GM12891 (cell line): ENCODE results near the gene FOXL3.

ENCODE experiments used
- DNase-seq: peaks from one replicate; pipeline ENCODE4 v3.0.0; 2011; ENCODE audit warnings: low spot score; ENCODE audit not compliant: insufficient read length
- FAIRE-seq: peaks from 2 replicates; lab custom pipeline; 2011; peaks lifted over from hg19 to GRCh38; lab: Jason Lieb, UNC
- PAX5 ChIP-seq: IDR thresholded peaks from 2 replicates; pipeline ENCODE4 v1.6.1; 2011; ENCODE audit warnings: low read length, moderate library complexity, mild to moderate bottlenecking; ENCODE audit not compliant: insufficient read depth, severe bottlenecking
- POLR2A ChIP-seq: IDR thresholded peaks from 2 replicates; pipeline ENCODE4 v1.6.1; 2011; ENCODE audit warnings: low read depth, low read length, control low read depth
- POLR2AphosphoS5 ChIP-seq: IDR thresholded peaks from 2 replicates; pipeline ENCODE4 v1.6.1; 2011; ENCODE audit warnings: low read depth, low read length, control low read depth
- POU2F2 ChIP-seq: IDR thresholded peaks from 2 replicates; pipeline ENCODE4 v1.6.1; 2011; ENCODE audit warnings: low read depth, mild to moderate bottlenecking, control low read depth, low read length, moderate library complexity
- SPI1 ChIP-seq: IDR thresholded peaks from 2 replicates; pipeline ENCODE4 v1.6.1; 2011; ENCODE audit warnings: low read depth, low read length, control low read depth
- TAF1 ChIP-seq: IDR thresholded peaks from 2 replicates; pipeline ENCODE4 v1.6.1; 2011; ENCODE audit warnings: low read depth, low read length, control low read depth

Gene FOXL3

DNA sequence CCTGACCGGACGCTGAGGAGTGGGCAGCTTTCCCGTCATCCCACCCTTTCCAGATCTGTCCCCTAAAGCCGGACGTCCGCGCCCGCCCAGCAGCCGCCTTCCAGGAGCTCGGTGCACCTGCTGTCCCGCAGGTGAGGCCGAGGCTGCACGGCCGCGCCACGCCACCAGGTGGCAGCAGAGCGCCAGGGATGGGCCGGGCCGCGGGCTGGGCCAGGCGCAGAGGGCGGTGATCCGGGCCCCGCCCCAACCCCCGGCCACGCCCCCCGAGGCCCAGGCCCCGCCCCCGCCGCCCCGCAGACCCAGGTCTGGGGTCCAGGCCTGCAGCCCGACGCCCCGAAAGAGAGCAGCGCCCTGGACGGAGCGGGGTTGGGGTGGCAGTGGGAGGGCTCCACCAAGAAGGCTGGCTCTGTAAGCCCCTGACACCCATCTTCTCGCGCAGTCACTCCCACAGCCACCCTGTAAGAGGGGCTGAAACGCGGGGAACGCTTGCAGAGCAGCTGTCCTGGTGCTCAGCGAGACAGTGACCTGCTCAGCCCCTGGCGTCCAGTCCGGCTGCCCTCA, 32.2 kb downstream of the FOXL3 start:
- no peak for TF ChIP-seq POLR2AphosphoS5
- no peak for TF ChIP-seq PAX5
- no peak for TF ChIP-seq SPI1
- no peak for TF ChIP-seq POU2F2
- no peak for TF ChIP-seq TAF1
- TF ChIP-seq POLR2A, result no peak
- FAIRE-seq (peak; percentile 85), DNase-seq (peak; percentile 95)

DNA sequence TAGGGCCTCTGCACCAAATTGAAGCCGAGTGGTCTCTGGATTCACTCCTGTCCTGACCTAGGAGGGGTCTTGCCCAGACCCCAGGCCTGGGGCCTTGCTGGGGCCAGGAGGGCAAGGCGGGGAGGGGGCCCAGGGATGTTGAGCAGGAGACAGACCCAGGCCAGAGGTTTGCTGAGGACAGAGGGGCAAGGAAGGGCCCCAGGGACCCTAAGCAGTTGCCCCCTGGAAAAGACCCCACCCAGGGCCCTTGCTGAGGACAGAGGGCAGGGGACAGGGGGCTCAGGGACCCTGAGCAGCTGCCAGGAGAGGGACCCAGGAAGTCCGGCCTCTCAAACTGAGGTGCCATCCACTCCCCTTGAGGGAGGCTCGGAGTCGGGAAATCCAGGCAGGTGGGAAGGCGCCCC, 32.7 kb downstream of the FOXL3 start:
- FAIRE-seq, result no peak

DNA sequence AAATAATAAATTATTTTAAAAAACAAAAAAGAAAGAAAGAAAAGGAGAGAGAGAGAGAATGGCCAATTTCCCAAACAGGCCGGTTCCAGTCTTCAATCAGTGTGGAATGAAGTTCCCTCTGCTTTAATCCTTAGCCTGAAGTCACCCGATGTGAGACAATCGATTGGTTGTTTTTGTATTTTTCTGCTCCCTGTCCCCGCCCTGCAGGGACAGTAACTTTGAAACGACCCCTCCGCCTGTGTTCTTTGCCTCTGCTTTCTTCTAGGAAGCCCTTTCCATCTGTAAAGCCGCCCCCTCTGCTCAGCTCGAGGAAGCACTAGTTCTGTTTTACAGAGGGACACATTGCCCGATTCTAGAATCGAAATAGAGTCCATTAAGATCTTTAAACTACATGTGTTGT, 33.4 kb downstream of the FOXL3 start:
- no peak for DNase-seq
- no peak for FAIRE-seq
- no peak for TF ChIP-seq PAX5
- TF ChIP-seq TAF1, result no peak
- no peak for TF ChIP-seq POLR2AphosphoS5
- TF ChIP-seq POU2F2, result no peak
- TF ChIP-seq SPI1, result no peak
- TF ChIP-seq POLR2A, result no peak

More for the DNA sequence above, 32.7 kb downstream of the FOXL3 start:
- DNase-seq, result no peak
- TF ChIP-seq PAX5 (no peak), POU2F2 (no peak), POLR2A (no peak), SPI1 (no peak), POLR2AphosphoS5 (no peak), TAF1 (no peak)

DNA sequence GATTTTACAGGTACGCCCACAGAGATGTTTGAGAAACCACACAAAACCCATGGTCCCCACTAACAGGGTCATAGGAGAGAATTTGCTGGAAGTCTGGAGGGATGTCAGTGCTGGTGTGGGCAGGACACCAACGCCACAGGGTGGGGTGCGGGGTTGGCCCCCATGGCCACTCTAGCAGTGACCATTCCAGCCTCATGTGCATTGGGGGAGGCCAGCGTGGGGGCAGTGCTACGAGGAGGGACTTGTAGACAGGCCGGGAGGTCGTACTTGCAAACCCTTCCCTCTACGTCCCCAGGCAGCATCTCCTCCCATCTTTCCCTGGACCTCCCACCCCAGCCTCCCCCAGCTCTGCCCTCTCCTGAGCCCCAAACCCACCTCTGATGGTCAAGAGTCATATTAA, 34.0 kb downstream of the FOXL3 start:
- no peak for TF ChIP-seq POLR2AphosphoS5
- no peak for FAIRE-seq
- DNase-seq, result no peak

DNA sequence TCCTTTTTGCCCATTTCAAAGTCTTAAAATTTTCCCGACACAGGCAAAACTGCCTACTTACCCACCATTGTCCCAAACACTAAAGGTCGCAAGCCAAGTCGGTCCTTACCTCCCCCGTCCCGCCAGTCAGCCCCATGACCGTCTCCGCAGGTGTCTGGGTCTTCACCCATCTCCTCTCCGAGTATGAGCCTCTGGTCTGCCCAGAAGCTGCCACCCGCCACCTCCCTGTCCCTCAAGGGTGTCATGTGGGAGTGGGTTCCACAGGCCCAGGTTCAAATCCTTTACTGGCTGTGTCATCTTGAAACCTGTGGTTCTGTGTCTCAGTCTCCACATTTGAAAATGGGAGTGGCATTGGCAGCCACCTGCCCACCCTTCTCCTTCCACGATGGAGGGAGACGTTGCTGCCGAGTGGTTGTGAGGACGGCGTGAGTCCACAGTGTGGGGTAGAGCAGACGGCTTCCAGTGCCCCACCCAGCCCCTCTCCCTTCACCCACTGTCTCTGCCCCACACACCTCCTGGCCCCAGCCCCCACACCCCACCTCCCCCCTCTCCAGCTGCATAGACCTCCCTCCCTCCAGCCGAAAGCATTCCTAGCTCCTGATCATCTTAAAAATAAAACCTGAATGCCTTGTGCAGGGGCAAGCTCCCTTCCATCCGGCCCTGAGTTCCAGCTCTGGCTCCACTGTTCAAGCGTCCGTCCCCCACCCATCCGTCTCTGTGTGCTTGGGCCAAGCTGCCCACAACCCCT, 35.3 kb downstream of the FOXL3 start:
- FAIRE-seq (no peak), DNase-seq (no peak)
- no peak for TF ChIP-seq POLR2A
- no peak for TF ChIP-seq SPI1
- no peak for TF ChIP-seq PAX5
- no peak for TF ChIP-seq POU2F2
- TF ChIP-seq TAF1, result no peak
- no peak for TF ChIP-seq POLR2AphosphoS5

DNA sequence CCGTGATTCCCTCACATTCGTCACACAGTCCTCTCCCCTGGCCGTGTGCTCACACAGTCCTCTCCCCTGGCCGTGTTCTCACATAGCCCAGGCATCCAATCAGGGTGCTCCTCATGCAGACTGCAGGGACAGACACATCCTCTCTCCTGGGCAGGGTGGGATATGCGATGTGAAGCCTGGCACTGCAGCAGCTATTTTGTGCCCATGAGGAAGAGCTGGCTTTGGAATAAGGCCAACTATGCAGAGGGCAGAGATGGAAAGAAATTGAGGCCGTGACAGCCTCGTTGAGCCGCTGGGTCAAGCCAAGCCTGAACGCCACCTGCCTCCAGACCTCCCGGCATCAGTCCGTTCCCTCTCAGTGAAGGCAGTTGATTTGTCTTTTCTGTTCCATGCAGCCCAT, 35.8 kb downstream of the FOXL3 start:
- no peak for DNase-seq
- no peak for FAIRE-seq
- TF ChIP-seq POU2F2 (no peak), PAX5 (no peak), SPI1 (no peak), POLR2AphosphoS5 (no peak), TAF1 (no peak)

DNA sequence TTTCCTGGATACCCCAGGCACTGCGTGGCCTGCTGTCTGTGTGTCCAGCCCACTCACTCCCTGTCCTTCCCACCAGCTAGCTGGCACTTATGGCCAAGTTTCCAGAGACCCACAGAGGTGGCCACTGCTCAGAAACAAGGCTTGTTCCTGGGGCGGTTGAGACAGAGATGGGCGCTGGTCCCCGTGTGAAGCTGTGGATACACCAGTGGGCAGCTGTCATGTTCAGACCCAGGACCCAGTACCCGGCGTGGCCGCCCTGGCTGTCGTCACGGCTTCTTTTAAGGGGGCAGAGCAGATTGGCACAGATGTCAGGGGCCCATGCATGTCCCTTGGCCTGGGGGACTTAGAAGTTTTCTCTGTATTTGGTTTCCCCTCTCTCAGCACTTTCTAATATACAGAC, 36.3 kb downstream of the FOXL3 start:
- TF ChIP-seq TAF1 (no peak), POU2F2 (no peak), POLR2AphosphoS5 (no peak), POLR2A (no peak), SPI1 (no peak), PAX5 (no peak)
- FAIRE-seq (no peak), DNase-seq (no peak)

DNA sequence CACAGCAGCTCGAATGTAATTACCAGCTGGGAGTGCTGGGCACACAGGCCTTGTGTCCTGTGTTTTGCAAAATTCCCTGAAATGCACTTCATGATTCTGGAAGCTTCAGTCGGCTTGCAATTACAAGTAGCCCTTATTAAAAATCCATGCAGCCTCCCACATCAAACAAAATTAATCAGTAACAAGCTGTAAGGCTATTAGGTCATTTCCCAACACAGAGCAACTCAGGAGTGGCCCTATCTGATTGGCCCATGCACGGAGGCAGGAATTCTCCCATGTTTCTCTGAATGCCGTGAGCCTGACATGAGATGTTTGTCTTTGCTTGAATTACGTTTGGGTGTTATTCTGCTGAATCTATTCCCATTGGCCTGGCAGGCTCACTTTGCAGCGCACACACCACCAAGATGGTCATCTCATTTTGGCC, 36.9 kb downstream of the FOXL3 start:
- TF ChIP-seq POLR2A (no peak), PAX5 (no peak), POU2F2 (no peak), TAF1 (no peak), POLR2AphosphoS5 (no peak), SPI1 (no peak)
- FAIRE-seq (no peak), DNase-seq (no peak)

DNA sequence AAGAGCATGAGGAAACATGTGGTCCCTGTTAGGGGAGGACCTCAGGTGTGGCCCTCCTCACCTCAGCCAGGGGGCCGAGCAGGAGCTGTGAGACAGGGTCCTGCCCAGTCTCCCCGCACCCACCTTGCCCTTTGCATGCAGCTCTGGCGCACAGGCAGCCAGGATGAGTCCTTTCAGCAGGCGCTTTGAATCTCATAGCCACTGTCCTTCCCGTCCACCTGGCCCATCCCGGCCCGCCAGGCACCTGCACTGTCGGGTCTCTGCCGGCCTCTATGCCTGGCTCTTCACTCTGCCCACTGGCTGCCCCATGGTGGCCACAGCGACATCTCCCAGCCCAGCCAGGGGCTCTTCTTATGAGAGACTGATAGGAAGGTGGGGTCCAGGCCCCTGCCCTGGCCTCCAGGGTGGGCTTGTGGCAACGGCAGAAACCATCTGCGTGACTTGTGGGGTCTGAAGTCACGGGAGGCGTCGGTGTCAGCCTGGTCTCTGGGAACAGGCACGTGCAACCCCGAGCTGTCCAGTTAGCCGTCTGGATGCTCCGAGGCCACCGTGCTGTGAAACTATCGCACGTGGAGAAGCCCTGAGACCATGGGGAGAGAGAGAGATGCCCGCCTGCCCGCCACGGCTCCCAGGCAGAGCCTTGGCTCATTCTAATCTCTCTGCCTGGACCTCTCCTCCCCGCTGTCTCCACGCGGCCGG, 37.4 kb downstream of the FOXL3 start:
- no peak for TF ChIP-seq SPI1
- TF ChIP-seq POU2F2, result no peak
- TF ChIP-seq POLR2A, result no peak
- TF ChIP-seq PAX5, result no peak
- no peak for TF ChIP-seq POLR2AphosphoS5
- TF ChIP-seq TAF1, result no peak
- DNase-seq, result no peak
- no peak for FAIRE-seq

DNA sequence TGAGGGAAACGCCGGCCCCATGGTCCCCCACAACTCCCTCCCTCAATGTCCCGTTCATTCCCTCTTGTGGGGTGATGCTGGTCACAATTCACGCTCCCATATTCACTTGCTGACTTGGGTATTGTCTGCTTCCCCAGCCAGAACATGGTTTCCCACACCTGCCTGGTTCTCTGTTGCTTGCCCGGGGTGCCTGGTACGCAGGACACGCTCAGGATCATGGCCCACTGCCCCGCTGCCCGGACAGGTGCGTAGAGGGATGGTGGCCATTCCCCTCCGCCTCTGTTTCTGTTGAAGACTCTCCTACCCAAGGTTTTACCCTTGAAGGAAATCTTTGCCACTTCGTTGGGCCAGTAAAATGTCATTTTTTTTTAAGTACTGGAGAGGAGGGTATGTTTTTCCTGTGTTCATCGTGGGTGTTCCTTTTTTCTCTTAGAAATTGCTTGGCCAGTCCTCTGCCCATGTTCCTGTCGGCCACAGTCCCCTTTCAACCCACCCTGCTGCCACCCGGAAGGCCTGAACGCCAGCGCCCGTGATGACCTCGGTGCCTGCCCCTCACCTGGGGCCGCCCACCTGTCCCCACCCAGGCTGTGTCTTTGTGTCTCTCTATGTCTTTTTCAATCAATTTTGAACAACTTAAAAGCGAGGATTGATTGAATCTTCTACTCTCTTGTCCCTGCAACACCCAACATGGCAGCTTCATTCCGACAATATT, 38.2 kb downstream of the FOXL3 start:
- FAIRE-seq (no peak), DNase-seq (no peak)
- no peak for TF ChIP-seq POLR2AphosphoS5
- TF ChIP-seq SPI1, result no peak
- no peak for TF ChIP-seq POU2F2
- no peak for TF ChIP-seq PAX5
- no peak for TF ChIP-seq TAF1
- TF ChIP-seq POLR2A, result no peak
